ENCODE results near the gene ZFP36L2. TPM values are rescaled to one million over a fixed set of nuclear protein-coding genes. Genes with fewer than 3 reads are reported as not detected.

The ZFP36L2 gene
- total RNA-seq, 1 experiment from 2014 or later, result 34.3 TPM

DNA sequence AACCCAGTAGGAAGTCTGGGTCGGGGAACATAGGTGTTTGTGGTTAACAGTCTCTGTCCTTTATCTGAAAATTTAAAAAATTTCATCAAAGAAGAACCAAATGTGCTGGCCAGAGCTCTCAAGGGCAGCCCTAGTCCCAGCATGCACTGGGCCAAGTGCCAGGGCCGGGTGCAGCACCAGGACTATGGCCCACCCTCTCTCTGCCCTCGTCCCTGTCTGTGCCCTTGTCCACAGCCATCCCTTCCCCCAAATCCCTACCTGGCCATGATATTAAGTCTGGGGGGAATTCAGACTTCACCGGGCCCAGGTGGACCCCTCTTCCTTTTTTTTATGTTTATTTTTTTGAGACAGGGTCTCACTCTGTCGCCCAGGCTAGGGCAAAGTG is 14.4 kb upstream of the ZFP36L2 start:
- DNase-seq, result no peak
- Histone ChIP-seq H3K36me3 (ENCODE audit: low read depth) (no peaks in the 10 kb centered on the region), H3K27me3 (ENCODE audit: insufficient read depth, low read depth) (no peaks in the 10 kb centered on the region), H3K9me2 (ENCODE audit: insufficient read depth) (no peaks in the 10 kb centered on the region), H3K27ac (no peak overlapping the region), H3K4me3 (no peak overlapping the region), H3K4me2 (no peak overlapping the region), H2AFZ (no peak overlapping the region), H3K79me2 (ENCODE audit: low read depth) (no peaks in the 10 kb centered on the region), H3K9me3 (ENCODE audit: insufficient read depth, low read depth) (no peaks in the 10 kb centered on the region), H3K4me1 (replicated peaks; ENCODE audit: insufficient read depth) (no peaks in the 10 kb centered on the region), H4K20me1 (ENCODE audit: insufficient read depth) (no peaks in the 10 kb centered on the region), H3F3A (ENCODE audit: insufficient read depth, low read depth) (0 out of 2 replicates have a peak, but pooled peaks cover 4% of the 10 kb centered on the region)
- no TSS peak for BruUV-seq (replicated peaks)
- intact Hi-C loops (cut with micrococcal nuclease; ENCODE audit: unreplicated experiment), result no loop called here
- no peak for TF ChIP-seq EZH2 (IDR thresholded peaks at IDR 0.05; ENCODE audit: low read depth)
- TF ChIP-seq, protein P1, sequence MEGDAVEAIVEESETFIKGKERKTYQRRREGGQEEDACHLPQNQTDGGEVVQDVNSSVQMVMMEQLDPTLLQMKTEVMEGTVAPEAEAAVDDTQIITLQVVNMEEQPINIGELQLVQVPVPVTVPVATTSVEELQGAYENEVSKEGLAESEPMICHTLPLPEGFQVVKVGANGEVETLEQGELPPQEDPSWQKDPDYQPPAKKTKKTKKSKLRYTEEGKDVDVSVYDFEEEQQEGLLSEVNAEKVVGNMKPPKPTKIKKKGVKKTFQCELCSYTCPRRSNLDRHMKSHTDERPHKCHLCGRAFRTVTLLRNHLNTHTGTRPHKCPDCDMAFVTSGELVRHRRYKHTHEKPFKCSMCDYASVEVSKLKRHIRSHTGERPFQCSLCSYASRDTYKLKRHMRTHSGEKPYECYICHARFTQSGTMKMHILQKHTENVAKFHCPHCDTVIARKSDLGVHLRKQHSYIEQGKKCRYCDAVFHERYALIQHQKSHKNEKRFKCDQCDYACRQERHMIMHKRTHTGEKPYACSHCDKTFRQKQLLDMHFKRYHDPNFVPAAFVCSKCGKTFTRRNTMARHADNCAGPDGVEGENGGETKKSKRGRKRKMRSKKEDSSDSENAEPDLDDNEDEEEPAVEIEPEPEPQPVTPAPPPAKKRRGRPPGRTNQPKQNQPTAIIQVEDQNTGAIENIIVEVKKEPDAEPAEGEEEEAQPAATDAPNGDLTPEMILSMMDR (conservative IDR thresholded peaks at IDR 0.05), result no peak
- POLR2A ChIA-PET (ENCODE audit: unreplicated experiment), result interaction anchor here (0.5 kb wide), 1 partner anchor 154 kb away, joined by 5 read pairs; no protein-coding TSS in a partner anchor
- CTCF ChIA-PET, result interaction anchor here (0.7 kb wide), 1 partner anchor 231 kb away, joined by 3 read pairs; no protein-coding TSS in a partner anchor

- TF ChIP-seq, protein P1 (conservative IDR thresholded peaks at IDR 0.05), result peak; percentile 32; the same call in 1 of the 2 replicates
- no peak for TF ChIP-seq EZH2 (IDR thresholded peaks at IDR 0.05; ENCODE audit: low read depth)
- BruUV-seq (replicated peaks), result no TSS peak
- POLR2A ChIA-PET (ENCODE audit: unreplicated experiment), result interaction anchor here (0.5 kb wide), 1 partner anchor 154 kb away, joined by 5 read pairs; no protein-coding TSS in a partner anchor
- Histone ChIP-seq H4K20me1 (ENCODE audit: insufficient read depth) (no peaks in the 10 kb centered on the region), H3F3A (ENCODE audit: insufficient read depth, low read depth) (0 out of 2 replicates have a peak, but pooled peaks cover 4% of the 10 kb centered on the region), H2AFZ (no peak overlapping the region), H3K9me3 (ENCODE audit: insufficient read depth, low read depth) (no peaks in the 10 kb centered on the region), H3K4me1 (replicated peaks; ENCODE audit: insufficient read depth) (no peaks in the 10 kb centered on the region), H3K4me2 (no peak overlapping the region), H3K36me3 (ENCODE audit: low read depth) (no peaks in the 10 kb centered on the region), H3K9me2 (ENCODE audit: insufficient read depth) (no peaks in the 10 kb centered on the region), H3K27ac (no peak overlapping the region), H3K27me3 (ENCODE audit: insufficient read depth, low read depth) (no peaks in the 10 kb centered on the region), H3K79me2 (ENCODE audit: low read depth) (no peaks in the 10 kb centered on the region), H3K4me3 (no peak overlapping the region)
- DNase-seq, result no peak
- intact Hi-C loops (cut with micrococcal nuclease; ENCODE audit: unreplicated experiment), result no loop called here
- CTCF ChIA-PET, result interaction anchor here (0.7 kb wide), 1 partner anchor 230 kb away, joined by 3 read pairs; no protein-coding TSS in a partner anchor
Measured at GRCh38 chr2:43239981-43240765, 13.8 kb upstream of the ZFP36L2 start.

DNA sequence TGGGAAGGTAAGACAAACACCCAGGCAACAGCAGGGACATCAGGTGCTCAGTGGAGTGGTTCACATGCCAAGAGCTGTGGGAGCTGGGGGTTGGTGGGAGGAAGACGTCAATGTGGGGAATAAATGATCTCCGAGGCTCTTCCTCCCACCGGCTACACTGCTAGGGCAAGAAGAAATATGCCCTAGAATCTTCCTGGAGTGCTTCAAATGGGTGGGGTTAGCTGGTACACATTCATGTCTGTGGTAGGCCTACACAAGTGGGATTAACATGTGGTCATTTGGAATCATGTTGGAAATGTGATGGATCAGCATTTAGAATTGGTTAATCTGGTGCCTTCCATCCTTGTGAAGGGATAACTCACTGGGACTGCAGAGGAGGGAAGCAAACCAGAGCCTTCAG is 12.4 kb upstream of the ZFP36L2 start:
- no TSS peak for BruUV-seq (replicated peaks)
- CTCF ChIA-PET, result no interaction called here
- Histone ChIP-seq H3K4me2 (no peak overlapping the region), H3K4me1 (replicated peaks; ENCODE audit: insufficient read depth) (no peaks in the 10 kb centered on the region), H3K4me3 (no peak overlapping the region), H3K9me3 (ENCODE audit: insufficient read depth, low read depth) (no peaks in the 10 kb centered on the region), H3F3A (ENCODE audit: insufficient read depth, low read depth) (no peaks in the 10 kb centered on the region), H3K27ac (no peak overlapping the region), H3K9me2 (ENCODE audit: insufficient read depth) (no peaks in the 10 kb centered on the region), H2AFZ (no peak overlapping the region), H3K27me3 (ENCODE audit: insufficient read depth, low read depth) (no peaks in the 10 kb centered on the region), H3K79me2 (ENCODE audit: low read depth) (no peaks in the 10 kb centered on the region), H3K36me3 (ENCODE audit: low read depth) (no peaks in the 10 kb centered on the region), H4K20me1 (ENCODE audit: insufficient read depth) (no peaks in the 10 kb centered on the region)
- intact Hi-C loops (cut with micrococcal nuclease; ENCODE audit: unreplicated experiment), result no loop called here
- TF ChIP-seq, protein P1 (conservative IDR thresholded peaks at IDR 0.05), result no peak
- TF ChIP-seq EZH2 (IDR thresholded peaks at IDR 0.05; ENCODE audit: low read depth), result no peak
- no peak for DNase-seq
- POLR2A ChIA-PET (ENCODE audit: unreplicated experiment), result no interaction called here
